GM21529 (cell line): ENCODE measurements around the gene PKDREJ.

ENCODE experiments used
- ATAC-seq: cut with Tn5 transposase; IDR thresholded peaks from one replicate; pipeline ENCODE4 v1.9.1; 2021; ENCODE audit not compliant: unreplicated experiment

The PKDREJ gene

GRCh38 chr22:46240073-46240472 lies 23.1 kb downstream of the PKDREJ start:
- no peak for ATAC-seq

- ATAC-seq, result no peak
Observed at GRCh38 chr22:46239261-46240048, 23.7 kb downstream of the PKDREJ start.

GRCh38 chr22:46238541-46238940 lies 24.6 kb downstream of the PKDREJ start:
- ATAC-seq, result no peak

GRCh38 chr22:46237453-46238124 lies 25.6 kb downstream of the PKDREJ start:
- ATAC-seq, result no peak

- ATAC-seq, result no peak
Observed at GRCh38 chr22:46234969-46235368, 28.2 kb downstream of the PKDREJ start.

- ATAC-seq, result no peak
Observed at GRCh38 chr22:46233231-46233630, 29.9 kb downstream of the PKDREJ start.

- no peak for ATAC-seq
Observed at GRCh38 chr22:46230262-46230901, 32.8 kb downstream of the PKDREJ start.

- no peak for ATAC-seq
Observed at GRCh38 chr22:46229701-46230100, 33.4 kb downstream of the PKDREJ start.

GRCh38 chr22:46226577-46226976 lies 36.6 kb downstream of the PKDREJ start:
- ATAC-seq, result no peak

- ATAC-seq, result no peak
Observed at GRCh38 chr22:46225631-46226030, 37.5 kb downstream of the PKDREJ start.

- no peak for ATAC-seq
Observed at GRCh38 chr22:46224898-46225290, 38.2 kb downstream of the PKDREJ start.

GRCh38 chr22:46224044-46224897 lies 38.9 kb downstream of the PKDREJ start:
- ATAC-seq, result no peak

- no peak for ATAC-seq
Observed at GRCh38 chr22:46220921-46221320, 42.2 kb downstream of the PKDREJ start.

- ATAC-seq, result no peak
Observed at GRCh38 chr22:46219636-46220035, 43.5 kb downstream of the PKDREJ start.

GRCh38 chr22:46214616-46215015 lies 48.5 kb downstream of the PKDREJ start:
- no peak for ATAC-seq

- ATAC-seq, result no peak
Observed at GRCh38 chr22:46214149-46214548, 49.0 kb downstream of the PKDREJ start.

- no peak for ATAC-seq
Observed at GRCh38 chr22:46213052-46213451, 50.1 kb downstream of the PKDREJ start.

GRCh38 chr22:46212195-46212594 lies 50.9 kb downstream of the PKDREJ start:
- no peak for ATAC-seq

- ATAC-seq, result no peak
Observed at GRCh38 chr22:46209262-46209661, 53.9 kb downstream of the PKDREJ start.
